Nucleus accumbens (tissue), 56 donors: ENCODE results near the gene B3GAT3.
"Not testable (repeated sequence)": the region's sequence is repeated elsewhere in the genome, so short reads cannot be mapped to it uniquely, and the experiment has no call there.

Source experiments
- DNase-seq, 56 donors: peaks; one replicate each; lab custom pipeline; 2025; lab: John Stamatoyannopoulos, UW

Gene B3GAT3

DNA sequence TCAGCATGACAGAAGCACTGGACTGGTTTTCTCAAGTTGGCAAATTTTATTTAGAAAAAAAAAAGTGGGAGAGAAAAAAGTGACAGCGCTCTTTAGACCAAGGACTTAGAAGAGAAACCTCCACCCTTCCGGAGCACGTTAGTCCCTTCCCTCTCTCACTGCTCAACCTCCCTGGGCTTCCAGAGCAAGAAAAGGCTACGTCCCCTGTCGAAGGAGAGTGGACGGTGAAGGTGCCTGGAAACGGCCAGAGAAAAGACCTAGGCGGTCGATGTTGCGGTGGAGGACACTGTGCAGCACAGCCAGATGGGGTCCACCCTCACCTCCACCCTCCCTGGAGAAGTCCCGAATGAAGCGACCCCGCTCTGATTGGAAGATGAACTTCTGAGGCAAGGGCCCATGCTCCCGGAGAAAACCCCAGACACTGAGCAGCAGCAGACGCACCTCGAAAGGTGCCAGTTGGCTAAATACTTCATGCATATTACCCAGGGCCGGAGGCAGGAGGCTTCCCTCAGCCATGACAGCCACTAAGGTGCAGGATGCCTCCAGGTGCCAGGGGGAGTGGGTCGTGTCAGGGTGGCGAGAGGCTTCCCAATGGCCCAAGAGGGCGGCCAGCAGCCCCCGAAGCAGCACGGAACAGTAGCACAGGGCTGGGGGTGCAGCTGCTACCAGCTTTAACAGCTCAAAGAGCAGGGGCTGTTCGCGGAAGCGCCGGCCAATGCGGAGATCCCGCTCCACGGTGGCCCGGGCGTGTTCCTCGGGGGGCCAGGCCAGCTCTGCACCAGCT is 25.2 kb upstream of the B3GAT3 start:
- DNase-seq: peak in 5 of 56 donors; percentile 14 to 35 (median 19)

DNA sequence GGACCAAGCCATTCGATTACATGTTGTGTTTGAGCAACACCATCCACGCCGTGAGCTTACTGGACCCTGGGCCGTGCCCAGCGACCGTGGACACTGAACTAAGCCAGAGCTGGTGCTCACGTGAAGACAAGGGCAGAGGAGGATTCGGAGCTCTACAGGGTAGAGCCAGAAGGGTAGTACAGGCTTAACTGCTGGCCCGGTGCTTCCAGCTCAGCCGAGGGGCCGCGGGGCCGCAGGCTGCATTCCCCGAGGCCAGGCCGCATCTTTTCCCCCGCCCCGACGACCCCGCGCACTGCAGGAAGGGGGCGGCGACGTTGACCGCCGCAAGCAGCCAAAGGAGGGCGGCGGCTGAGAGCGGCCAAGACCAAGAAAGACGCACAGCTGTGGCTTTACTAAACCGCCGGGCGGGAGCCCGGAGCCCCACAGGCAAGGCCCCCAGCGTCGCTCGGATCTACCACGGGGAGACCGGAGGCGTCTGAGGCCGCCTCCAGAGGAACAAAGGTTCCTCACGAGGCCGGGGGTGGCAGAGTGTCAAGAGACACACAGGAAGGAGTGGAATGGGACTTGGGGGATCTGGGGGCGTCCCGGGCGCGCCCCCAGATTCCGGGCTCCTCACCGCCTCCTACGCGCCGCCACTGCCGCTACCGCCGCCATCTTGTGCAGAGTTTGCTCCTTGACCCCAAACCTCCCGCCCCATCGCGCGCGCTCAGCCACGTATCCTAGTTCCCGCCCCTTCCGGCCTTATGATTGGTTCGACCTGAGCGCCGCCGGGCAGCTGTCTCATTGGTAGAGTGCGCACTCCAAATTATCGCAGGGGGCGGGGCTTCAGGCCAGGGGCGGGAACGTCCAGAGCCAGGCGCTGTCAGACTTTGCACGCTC is 24.4 kb upstream of the B3GAT3 start, which contains the start of gene GANAB:
Gene GANAB, minus strand, starts transcription at position 668 of the 879 bp plus-strand sequence. Its CDS starts 14 bp downstream, at position 654.
- DNase-seq: peak; percentile 56 to 99 (median 96)

DNA sequence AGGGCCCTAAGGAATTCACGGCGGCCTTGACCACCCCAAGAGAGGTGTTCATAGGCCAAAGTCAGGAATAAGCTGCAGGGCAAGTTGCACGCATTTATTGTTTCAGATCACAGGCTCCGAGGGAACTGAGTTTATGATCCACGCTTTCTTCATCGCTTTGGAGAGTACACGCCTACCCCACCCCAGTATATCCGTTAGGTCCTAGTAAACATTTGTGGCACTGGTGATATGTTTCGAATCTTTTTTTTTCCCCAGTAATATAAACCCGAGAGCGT is 23.8 kb upstream of the B3GAT3 start:
- peak in 1 of 56 donors; percentile 16 for DNase-seq

DNA sequence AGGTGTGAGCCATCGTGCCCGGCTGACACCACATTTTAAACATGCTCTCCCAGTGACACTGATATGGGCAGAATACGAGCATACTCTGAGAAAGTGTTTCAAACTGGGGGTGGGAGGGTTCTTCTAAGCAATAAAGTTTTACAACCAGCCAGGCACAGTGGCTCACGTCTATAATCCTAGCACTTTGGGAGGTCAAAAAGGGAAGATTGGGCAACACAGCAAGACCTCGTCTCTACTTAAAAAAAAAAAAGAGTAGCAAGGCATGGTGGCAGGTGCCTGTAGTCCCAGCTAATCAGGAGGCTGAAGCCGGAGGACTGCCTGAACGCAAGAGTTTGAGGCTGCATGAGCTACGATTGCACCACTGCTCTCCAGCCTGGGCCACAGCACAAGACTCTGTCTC is 22.4 kb upstream of the B3GAT3 start:
- no peak for DNase-seq

DNA sequence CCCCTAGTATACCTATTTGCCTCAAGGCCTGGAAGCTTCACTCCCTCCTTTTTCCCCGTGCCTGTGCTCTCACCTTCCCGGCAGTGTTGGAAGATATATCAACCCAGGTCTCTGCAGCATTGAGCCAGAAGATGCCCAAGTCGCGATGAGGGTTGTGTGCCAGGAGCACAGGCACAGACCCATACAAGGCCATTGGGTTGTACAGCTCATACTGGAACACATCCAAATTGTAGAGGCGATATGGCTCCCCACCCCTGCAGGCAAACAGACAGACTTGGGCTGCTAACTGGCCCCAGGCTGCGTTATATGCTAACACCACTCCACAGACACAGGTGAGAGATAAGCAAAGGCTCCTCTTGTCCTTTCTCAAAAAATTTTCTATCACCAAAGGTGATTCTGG is 10.7 kb upstream of the B3GAT3 start:
- no peak for DNase-seq

DNA sequence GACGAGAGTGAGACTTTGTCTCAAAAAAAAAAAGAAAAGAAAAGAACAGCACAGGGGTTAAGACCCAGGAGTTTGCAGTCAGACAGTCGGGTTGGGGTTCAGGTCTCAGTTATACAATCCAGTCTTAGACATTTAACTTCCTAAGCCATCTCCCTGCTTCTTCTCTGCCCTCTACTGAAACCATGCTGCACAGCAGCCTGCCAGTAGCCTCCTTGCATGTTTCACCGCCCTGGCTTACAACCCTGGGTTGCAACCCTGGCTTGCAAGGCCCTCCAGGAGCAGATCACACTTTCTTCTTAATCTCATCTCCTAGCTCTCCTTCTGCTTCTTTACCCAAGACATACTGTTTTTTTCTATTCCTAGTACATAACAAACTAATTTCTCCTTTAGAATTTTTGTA is 5.9 kb upstream of the B3GAT3 start:
- DNase-seq: no peak

DNA sequence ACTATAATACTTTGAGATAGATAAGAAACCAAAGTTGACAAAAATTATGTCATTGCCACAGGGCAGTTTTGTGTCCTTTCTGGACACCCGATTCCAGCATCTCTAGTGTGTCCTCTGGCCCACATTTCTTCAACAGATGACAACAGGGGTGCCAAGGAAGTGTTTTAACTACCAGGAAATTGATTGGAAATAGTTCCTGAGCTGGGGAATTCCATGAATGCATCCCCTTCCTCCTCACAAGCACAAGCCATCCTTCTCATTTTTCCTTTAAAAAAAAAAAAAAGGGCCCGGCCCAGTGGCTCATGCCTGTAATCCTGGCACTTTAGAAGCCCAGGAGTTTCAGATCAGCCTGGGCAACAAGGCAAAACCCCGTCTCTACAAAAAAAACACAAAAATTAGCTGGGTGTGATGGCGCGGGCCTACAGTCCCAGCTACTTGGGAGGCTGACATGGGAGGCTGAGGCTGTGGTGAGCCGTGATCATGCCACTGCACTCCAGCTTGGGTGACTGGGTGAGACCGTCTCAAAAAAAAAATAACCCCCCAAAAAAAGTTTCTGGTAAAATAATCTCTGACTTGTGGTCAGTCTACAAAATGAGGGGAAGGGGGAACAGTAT is 797 bp upstream of the B3GAT3 start:
- no peak for DNase-seq

DNA sequence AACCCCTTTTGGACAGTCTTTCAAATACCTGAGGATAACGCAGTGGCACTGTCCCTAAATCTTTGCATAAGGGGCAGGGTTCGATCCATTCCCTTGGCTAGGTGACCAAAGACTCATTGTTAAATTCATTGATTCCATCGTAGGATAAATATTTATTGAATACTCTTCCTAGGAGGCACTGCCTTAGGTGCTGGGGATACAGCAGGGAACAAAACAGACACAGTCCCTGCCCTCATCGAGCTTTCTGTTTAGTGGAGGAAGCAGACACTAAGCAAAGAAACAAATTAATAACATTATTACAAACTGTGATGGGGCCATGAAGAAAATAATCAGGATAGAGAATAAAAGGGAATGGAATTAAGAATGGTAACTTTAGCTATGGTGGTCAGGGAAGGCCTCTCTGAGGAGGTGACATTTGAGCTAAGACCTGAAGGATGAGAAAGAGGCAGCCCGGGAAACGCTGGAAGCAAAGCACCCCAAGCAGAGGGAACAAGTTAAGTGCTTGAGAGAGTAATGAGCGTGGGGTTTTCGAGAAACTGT is 689 bp downstream of the B3GAT3 start:
- DNase-seq: no peak

DNA sequence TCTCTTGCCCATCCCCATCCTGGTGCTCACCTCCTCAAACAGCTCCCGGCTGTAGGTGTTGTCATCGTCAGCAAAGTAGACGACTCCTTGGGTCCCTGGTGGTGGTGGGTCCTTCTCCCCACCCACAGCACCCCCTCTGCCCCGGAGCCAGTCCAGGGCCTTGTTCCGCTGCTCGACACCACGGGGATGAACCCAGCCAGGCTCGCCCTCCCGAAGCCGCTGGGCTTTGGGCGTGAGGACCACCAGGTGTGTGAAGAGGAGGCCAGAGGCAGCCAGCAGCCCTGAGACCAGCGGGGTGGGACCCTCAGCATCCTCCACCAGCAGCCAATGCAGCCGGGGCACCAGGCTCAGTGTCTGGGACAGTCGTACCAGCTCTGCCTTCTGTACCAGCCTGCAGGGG is 4.8 kb downstream of the B3GAT3 start:
- DNase-seq: not testable (repeated sequence)

DNA sequence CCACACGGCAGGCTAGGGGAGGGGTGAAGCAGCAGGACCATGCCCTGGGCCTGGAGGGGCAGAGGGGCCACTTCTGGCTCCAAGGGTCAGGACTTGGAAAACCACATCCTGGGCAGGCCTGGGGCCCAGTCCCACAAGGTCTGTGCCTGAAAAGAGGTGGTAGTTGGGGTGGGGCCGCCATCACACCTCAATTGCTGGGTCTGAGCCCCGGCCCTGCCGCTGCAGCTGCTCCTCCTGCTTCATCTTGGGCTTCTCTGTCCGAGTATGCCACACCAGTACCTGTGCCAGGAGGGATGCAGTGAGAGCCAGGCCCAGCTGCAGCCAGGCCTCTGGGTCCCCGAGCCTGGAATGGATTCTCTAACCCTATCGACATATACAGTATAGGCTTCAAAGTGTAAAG is 6.3 kb downstream of the B3GAT3 start:
- DNase-seq: no peak

DNA sequence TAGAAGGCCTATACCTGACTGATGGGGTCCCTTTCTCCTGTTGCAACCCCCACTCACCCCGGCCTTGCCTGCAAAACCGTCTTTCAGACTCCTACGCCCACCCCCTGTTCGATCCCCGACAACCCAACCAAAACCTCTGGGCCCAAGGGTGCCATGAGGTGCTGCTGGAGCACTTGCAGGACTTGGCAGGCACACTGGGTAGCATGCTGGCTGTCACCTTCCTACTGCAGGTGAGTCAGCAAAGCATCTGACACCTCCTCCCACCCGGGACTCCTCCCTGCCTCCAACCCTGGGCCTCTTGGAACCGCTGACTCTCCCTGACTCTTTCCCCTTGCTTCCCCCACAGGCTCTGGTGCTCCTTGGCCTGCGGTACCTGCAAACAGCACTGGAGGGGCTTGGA is 7.5 kb downstream of the B3GAT3 start:
- DNase-seq: peak in 39 of 56 donors; percentile 11 to 81 (median 46)

DNA sequence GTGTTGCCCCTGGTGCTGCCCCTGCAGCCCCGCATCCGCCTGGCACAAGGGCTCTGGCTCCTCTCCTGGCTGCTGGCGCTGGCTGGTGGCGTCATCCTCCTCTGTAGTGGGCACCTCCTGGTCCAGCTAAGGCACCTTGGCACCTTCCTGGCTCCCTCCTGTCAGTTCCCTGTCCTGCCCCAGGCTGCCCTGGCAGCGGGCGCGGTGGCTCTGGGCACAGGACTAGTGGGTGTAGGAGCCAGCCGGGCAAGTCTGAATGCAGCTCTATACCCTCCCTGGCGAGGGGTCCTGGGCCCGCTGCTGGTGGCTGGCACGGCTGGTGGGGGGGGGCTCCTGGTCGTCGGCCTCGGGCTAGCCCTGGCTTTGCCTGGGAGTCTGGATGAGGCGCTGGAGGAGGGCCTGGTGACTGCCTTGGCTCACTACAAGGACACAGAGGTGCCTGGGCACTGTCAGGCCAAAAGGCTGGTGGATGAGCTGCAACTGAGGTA is 8.5 kb downstream of the B3GAT3 start:
- DNase-seq: peak in 27 of 56 donors; percentile 31 to 85 (median 64)

DNA sequence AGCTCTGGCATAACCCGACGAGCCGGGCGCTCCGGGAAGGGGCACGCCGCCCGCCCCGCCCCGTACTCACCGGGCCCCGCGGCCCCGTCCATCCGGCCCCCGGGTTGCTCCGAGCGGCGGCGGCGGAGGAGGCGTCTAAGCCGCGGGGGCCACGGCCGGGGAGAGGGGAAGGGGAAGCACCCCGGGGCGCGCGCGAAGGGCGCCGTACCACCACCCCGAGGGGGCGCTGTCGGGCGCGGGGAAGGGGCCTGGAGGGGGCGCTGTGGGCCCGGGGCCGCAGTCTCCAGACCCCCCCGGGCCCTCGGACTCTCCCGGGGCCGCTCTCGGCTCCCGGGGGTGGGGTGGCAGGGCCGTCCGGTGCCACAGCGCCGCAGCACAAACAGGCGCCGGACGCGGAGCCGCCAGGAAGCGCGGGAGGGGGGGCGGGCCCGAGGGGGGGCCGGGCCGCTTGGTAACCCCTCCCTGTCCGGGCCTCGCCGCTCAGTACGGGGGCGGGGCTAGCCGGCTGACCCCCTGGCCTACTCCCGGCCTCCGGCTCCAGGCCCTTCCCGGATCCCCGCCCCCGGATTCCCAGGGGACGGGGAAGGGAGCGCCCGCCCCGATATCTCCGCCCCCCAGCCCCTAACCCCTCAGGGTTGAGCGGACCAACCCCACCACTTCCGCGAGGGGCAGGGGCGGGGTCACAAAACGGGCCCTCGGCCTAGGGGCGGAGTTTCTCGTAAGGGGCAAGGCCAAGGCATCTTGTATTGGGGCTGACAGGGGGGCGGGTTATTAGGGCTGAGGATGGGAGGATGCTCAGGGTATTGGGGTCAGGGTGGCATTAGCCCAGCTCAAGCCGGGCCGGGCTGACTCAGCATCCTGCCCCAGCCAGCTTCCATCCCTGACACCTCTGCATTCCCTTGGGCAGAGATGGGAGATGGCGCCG is 9.2 kb downstream of the B3GAT3 start, which contains the start of the genes EML3 and ROM1:
Gene EML3, minus strand, starts transcription at position 410 of the 925 bp plus-strand sequence. Its CDS starts 318 bp downstream, at position 92.
Gene ROM1, plus strand, starts transcription at position 892 of the 925 bp plus-strand sequence. Its CDS starts 25 bp downstream, at position 917.
- peak in 54 of 56 donors; percentile 45 to 95 (median 78) for DNase-seq

DNA sequence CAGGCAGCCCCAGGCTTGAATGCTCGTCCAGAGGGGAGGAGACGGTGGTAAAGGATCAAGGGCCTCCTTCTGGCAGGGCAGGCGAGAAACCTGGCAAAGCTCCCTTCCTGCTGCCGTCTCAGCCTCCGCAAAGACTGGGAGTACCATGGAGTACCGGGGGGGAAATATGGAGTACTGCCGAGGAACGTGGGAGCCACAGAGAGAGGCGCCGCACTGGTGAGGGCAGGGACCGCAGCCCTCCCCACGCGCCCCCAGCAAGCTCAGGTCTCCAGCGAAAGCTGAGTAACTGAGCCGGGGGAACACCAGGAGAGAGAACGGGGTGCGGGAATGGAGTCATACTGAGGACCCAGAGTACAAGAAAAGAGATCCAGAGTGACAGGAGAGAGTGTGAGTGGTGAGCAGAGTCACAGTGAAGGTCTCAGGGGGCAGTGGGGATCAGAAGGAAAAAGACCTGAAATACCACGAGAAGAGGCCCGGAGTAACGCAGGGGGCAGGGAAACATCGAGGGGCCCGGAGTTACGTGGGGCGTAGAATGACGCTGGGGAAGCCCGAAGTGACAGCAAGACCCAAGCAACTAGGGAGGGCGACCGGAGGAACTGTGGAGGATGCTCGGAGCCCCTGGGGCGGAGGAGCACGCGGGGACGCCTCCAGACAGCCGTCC is 10.0 kb downstream of the B3GAT3 start:
- DNase-seq: peak in 38 of 56 donors; percentile 8 to 73 (median 33)

DNA sequence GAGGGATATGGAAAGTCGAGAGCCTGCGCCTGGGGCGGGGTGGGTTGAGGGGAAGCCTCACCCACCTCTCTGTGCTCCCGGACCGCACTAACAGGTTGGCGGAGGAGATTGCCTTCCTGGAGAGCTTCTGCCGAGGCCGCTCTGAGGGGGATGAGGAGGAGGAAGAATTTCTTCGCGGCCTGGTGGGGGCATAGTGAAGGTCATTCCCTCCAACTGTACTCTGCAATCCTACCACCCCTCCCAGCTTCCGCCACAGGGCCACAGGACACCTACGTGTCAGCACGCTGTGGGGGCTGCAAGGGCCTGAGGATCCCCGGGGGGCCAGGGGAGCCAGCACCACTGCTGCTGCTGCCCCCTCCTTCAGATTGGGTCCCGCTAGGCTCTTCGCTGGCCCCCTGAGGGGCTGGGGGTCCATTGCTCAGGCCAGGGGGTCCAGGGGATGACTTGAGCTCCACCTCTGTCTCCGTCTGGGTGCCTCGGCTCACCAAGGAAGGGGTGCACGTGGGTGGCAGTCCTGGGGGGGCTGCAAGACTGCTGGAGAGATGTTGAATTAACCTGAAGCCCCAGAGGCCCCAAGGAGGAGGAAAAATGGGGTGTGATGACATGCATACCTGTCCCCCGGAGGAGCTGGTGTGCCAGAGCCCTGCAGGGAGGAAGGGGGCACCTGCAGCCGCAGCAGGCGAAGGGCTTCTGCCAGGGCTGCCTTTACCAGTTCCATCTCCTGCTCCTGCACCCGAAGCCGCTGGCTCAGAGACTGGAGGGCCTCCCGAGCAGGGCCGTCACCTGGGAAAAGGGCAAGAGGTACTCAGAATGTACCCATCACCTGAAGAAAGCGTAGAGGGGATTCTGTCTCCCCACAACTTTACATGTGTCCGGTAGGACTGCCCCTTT is 10.7 kb downstream of the B3GAT3 start:
- DNase-seq: no peak

DNA sequence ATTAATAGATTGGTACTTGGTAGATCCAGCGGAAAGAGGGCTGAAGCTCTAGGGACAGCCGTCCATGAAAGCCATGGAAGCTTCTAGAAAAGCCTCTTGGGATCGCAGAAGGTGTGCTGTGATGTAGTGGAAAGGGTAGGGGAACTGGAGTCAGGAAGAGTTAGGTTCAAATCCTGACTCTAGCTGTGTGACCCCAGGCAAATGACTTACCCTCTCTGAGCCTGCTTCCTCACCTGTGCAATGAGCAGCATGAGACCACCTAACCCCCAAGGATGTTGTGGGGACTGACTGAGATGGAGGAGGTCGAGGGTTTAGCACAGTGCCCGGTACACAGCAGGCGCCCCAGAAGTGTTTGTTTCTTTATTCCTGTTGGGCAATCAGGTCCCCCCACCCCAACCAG is 11.4 kb downstream of the B3GAT3 start:
- no peak for DNase-seq

DNA sequence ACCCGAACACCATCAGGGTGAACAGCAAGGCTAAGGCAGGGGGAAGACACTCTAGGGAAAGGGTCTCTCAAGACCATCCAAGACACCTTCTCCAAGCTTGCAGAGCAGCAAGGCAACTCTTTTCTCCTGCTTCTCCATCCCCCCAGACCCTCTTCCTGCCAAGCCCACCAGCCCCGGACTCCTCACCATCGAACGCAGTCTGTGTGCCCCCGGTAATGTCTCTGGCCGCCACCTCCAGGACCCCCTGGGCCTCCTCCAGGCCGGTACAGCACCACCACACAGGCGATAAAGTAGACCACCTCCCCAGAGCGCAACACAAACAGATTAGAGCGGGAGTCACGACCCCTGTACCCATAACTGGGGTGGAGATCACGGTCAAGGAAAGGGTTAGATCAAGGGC is 13.0 kb downstream of the B3GAT3 start:
- DNase-seq: no peak

DNA sequence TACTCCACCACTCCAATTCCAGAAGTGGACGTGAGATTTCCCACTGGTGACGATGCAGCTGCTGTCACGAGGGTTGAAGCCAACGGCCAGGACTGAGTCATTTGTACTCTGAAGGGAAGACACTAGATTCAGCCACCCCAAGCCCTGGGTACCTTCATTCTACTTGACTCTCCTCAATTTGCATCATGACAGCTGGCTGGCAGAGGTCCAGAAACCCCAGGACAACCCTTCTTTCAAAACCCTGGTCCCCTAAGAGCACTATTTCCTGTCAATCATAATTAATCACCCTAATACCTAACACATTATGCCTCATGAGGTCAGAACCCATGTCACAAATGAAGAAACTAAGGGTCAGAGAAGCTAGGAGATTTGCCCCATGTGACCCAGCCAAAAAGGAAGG is 14.1 kb downstream of the B3GAT3 start:
- DNase-seq: no peak
